Measurements from ENCODE around the gene MED12.

DNA sequence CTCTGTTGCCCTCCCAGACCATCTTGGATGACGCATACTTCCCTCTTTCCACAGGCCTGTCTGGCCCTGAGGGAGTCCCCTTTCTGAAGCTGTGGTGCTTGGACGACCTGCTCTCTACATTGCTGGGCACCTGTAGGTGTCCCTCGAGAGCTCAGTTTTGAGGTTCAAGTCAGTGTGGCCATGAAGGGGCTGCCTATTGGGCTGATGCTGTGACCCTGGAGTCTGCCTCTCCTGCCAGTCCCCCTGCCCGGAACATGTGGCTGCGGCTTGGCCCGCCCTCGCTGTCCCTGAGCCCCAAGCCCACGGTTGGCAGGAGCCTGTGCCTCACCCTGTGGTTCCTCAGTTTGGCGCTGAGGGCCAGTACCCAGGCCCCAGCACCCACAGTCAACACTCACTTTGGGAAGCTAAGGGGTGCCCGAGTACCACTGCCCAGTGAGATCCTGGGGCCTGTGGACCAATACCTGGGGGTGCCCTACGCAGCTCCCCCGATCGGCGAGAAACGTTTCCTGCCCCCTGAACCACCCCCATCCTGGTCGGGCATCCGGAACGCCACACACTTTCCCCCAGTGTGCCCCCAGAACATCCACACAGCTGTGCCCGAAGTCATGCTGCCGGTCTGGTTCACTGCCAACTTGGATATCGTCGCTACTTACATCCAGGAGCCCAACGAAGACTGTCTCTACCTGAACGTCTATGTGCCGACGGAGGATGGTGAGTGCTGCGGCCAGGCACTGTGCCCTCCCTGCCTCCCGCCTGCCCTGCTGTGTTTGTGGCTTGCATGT, 29.3 kb downstream of the MED12 start:
- TF ChIP-seq, protein P1, sequence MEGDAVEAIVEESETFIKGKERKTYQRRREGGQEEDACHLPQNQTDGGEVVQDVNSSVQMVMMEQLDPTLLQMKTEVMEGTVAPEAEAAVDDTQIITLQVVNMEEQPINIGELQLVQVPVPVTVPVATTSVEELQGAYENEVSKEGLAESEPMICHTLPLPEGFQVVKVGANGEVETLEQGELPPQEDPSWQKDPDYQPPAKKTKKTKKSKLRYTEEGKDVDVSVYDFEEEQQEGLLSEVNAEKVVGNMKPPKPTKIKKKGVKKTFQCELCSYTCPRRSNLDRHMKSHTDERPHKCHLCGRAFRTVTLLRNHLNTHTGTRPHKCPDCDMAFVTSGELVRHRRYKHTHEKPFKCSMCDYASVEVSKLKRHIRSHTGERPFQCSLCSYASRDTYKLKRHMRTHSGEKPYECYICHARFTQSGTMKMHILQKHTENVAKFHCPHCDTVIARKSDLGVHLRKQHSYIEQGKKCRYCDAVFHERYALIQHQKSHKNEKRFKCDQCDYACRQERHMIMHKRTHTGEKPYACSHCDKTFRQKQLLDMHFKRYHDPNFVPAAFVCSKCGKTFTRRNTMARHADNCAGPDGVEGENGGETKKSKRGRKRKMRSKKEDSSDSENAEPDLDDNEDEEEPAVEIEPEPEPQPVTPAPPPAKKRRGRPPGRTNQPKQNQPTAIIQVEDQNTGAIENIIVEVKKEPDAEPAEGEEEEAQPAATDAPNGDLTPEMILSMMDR (IDR thresholded peaks at IDR 0.05; ENCODE audit: insufficient read depth, low read depth, low read length), result no peak
- TF ChIP-seq EZH2 (IDR thresholded peaks at IDR 0.05; ENCODE audit: insufficient read depth, low read length), result no peak

Measured in astrocyte (in vitro differentiated cells and primary cell).